HG02870 (cell line): ENCODE results near the gene SGPP1.
"Not testable (repeated sequence)": the region's sequence is repeated elsewhere in the genome, so short reads cannot be mapped to it uniquely, and the experiment has no call there.

Experiments used
- ATAC-seq: cut with Tn5 transposase; IDR thresholded peaks from one replicate; pipeline ENCODE4 v1.9.1; 2021; ENCODE audit warnings: mild to moderate bottlenecking, moderate library complexity; ENCODE audit not compliant: unreplicated experiment

Gene SGPP1

GRCh38 chr14:63726499-63726898 lies 1.4 kb downstream of the SGPP1 start:
- no peak for ATAC-seq

- no peak for ATAC-seq
Observed at GRCh38 chr14:63725786-63726460, 1.9 kb downstream of the SGPP1 start.

DNA sequence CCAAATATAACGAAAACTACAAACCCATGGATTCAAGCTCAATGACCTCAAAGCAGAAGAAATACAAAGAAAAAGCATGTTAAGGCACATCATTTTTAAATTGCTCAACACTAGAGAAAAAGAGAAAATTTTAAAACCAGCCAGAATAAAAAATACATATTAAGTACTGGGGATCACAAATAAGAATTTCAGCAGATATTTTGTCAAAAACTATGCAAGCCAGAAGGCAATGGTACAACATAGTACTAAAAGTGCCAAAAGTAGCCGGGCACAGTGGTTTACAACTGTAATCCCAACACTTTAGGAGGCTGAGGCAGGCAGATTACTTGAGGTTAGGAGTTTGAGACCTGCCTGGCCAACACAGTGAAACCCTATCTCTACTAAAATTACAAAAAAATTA lies 10.2 kb downstream of the SGPP1 start:
- no peak for ATAC-seq

- ATAC-seq: no peak
Observed at GRCh38 chr14:63715360-63715759, 12.5 kb downstream of the SGPP1 start.

GRCh38 chr14:63713764-63714163 lies 14.1 kb downstream of the SGPP1 start:
- no peak for ATAC-seq

GRCh38 chr14:63713058-63713457 lies 14.8 kb downstream of the SGPP1 start:
- ATAC-seq: no peak

- no peak for ATAC-seq
Observed at GRCh38 chr14:63712123-63712522, 15.7 kb downstream of the SGPP1 start.

- no peak for ATAC-seq
Observed at GRCh38 chr14:63710497-63710896, 17.4 kb downstream of the SGPP1 start.

GRCh38 chr14:63709589-63709988 lies 18.3 kb downstream of the SGPP1 start:
- ATAC-seq: no peak

GRCh38 chr14:63707216-63707615 lies 20.6 kb downstream of the SGPP1 start:
- no peak for ATAC-seq

DNA sequence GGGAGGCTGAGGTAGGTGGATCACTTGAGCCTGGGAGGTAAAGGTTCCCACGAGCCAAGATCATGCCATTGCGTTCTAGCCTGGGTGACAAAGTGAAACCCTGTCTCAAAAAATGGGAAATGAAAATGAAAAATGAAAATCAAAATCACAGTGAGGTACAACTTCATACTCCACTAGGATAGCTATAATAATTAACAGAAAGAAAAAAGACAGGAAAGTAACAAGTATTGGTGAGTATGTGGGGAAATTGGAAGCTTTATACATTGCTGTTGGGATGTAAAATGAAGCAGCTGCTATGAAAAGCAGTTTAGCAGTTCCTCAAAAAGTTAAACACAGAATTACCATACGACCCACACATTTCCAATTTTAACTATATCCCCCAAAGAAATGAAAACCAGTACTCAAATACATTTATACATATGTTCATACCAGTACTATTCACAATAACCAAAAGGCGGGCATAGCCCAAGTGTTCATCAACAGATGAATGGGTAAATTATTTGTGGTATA lies 22.2 kb downstream of the SGPP1 start:
- ATAC-seq: peak; percentile 68

- not testable (repeated sequence) for ATAC-seq
Observed at GRCh38 chr14:63702530-63702929, 25.3 kb downstream of the SGPP1 start.

GRCh38 chr14:63701606-63702299 lies 26.1 kb downstream of the SGPP1 start:
- no peak for ATAC-seq

DNA sequence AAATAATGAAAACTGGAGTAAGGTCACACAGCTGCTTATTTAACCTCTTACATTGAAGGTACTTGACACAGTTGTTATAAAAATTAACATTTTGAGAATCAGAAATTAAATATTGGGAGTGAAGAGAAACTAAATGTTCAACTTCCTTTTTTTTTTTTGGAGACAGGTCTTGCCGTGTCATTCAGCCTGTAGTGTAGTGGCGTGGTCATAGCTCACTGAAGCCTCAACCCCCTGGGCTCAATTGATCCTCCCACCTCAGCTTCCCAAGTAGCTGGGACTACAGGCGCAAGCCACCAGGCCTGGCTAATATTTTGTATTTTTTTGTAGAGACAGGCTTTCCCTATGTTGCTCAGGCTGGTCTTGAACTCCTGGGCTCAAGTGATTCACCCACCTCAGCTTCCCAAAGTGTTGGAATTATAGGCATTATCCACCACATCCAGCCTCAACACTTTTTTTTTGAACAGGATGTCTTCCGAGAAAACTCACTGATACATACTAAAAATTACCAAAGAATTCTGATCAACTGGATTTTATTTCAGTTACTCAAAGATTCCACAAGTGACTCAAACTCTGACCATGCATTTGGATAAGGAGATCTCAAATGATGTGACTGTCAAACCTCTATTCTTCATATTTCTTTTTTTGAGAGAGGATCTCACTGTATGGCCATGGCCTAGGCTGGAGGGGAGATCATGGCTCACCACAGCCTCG lies 35.4 kb downstream of the SGPP1 start:
- ATAC-seq: no peak

- ATAC-seq: no peak
Observed at GRCh38 chr14:63689132-63689531, 38.7 kb downstream of the SGPP1 start.

DNA sequence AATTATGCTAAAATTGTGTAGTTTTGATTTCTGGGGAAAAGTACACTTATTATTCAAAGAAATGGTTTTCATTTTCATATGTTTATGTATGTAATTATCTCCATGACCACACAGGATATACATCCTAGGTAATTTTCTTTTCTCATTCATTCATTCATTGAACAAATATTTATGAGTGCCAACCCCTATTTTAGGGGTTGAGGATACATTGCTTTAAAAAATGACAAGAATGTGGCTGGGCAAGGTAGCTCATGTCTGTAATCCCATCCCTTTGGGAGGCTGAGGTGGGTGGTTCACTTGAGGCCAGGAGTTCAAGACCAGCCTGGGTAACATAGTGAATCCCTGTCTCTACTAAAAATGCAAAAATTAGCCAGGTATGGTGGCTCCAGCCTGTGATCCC lies 40.9 kb downstream of the SGPP1 start:
- ATAC-seq: no peak

DNA sequence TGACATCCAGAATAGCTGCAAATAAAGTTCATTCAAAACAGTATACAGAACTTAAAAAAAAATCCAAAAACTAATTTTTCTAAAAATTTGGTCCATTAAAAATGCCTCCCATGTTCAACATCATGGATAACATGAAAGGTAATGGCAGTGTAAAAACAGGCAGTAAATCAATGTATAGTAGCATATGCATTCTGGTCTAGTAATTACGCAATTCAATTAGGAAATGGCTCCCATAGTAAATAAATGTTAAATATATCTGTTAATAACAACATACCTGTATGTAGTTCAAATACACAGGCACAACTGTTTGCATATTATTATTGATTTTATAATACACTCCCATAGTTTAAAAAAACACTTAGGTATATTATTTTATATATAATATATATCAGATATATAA lies 42.5 kb downstream of the SGPP1 start:
- no peak for ATAC-seq

- no peak for ATAC-seq
Observed at GRCh38 chr14:63682727-63683593, 44.9 kb downstream of the SGPP1 start.

- no peak for ATAC-seq
Observed at GRCh38 chr14:63678536-63678935, 49.3 kb downstream of the SGPP1 start.

GRCh38 chr14:63677891-63678379 lies 49.9 kb downstream of the SGPP1 start:
- ATAC-seq: no peak

- no peak for ATAC-seq
Observed at GRCh38 chr14:63676615-63677014, 51.2 kb downstream of the SGPP1 start.
